CD14-positive monocyte (primary cell): ENCODE measurements around the gene PKIB. TPM values are rescaled to one million over a fixed set of nuclear protein-coding genes. Genes with fewer than 3 reads are reported as not detected.
"Not testable (repeated sequence)": the region's sequence is repeated elsewhere in the genome, so short reads cannot be mapped to it uniquely, and the experiment has no call there.

Experiments
- DNase-seq, 3 donors: peaks; one replicate each; pipeline ENCODE4 v3.0.0-alpha.2; 2011 to 2022
- H2AFZ ChIP-seq: 2 replicates; pipeline ENCODE4 v1.6.0; 2012; ENCODE audit warnings: mild to moderate bottlenecking, low read depth, low read length, inconsistent platforms; ENCODE audit not compliant: insufficient read depth, poor library complexity, severe bottlenecking
- H3K27ac ChIP-seq, 2 donors: 1 replicate in 1 of 2; 2 replicates in 1 of 2; pipeline ENCODE4 v1.5.1; 2012 to 2013; ENCODE audit warnings: low read length in 2 of 2, control low read depth in 1 of 2, inconsistent platforms in 1 of 2, low read depth in 1 of 2, mild to moderate bottlenecking in 1 of 2
- H3K27me3 ChIP-seq, 2 donors: one replicate each; pipeline versions ENCODE4 v1.6.0 to v1.6.1; 2011 to 2013; ENCODE audit warnings: low read length in 2 of 2; ENCODE audit not compliant: control insufficient read depth in 2 of 2, insufficient read depth in 2 of 2
- H3K36me3 ChIP-seq, 2 donors: replicated peaks in 1 of 2; 1 replicate in 1 of 2; 2 replicates in 1 of 2; pipeline versions ENCODE4 v1.5.1 to v1.6.1; 2012 to 2013; ENCODE audit warnings: low read length in 2 of 2, control low read depth in 1 of 2, inconsistent platforms in 1 of 2, mild to moderate bottlenecking in 1 of 2; ENCODE audit not compliant: insufficient read depth in 2 of 2, control insufficient read depth in 1 of 2
- H3K4me1 ChIP-seq, 2 donors: 1 replicate in 1 of 2; 2 replicates in 1 of 2; pipeline versions ENCODE4 v1.5.1 to v1.6.1; 2012 to 2013; ENCODE audit warnings: low read length in 2 of 2, control low read depth in 1 of 2, inconsistent platforms in 1 of 2, mild to moderate bottlenecking in 1 of 2, moderate library complexity in 1 of 2; ENCODE audit not compliant: insufficient read depth in 2 of 2, control insufficient read depth in 1 of 2
- H3K4me2 ChIP-seq: replicated peaks from 2 replicates; pipeline ENCODE3; 2012; ENCODE audit warnings: low read length, moderate library complexity, mild to moderate bottlenecking; ENCODE audit not compliant: poor library complexity, severe bottlenecking; ENCODE audit errors: extremely low read depth
- H3K4me3 ChIP-seq, 3 experiments: fragments of 200-600 bp in 1 of 3; sonication (generic) in 1 of 3; replicated peaks in 1 of 3; 1 replicate in 2 of 3; 2 replicates in 1 of 3; pipeline ENCODE4 v1.5.1; 2011 to 2013; ENCODE audit warnings: low read length in 3 of 3, mild to moderate bottlenecking in 3 of 3, control low read depth in 2 of 3, low read depth in 2 of 3, inconsistent platforms in 1 of 3, moderate library complexity in 1 of 3
- H3K79me2 ChIP-seq: 2 replicates; pipeline ENCODE4 v1.6.0; 2012; ENCODE audit warnings: mild to moderate bottlenecking, control low read depth, inconsistent platforms, low read length, moderate library complexity; ENCODE audit not compliant: insufficient read depth
- H3K9ac ChIP-seq: 2 replicates; pipeline ENCODE4 v1.6.0; 2017; ENCODE audit warnings: low read length, mild to moderate bottlenecking; ENCODE audit not compliant: insufficient read depth, poor library complexity, severe bottlenecking
- H3K9me3 ChIP-seq, 2 donors: replicated peaks in 1 of 2; 1 replicate in 1 of 2; 2 replicates in 1 of 2; pipeline versions ENCODE4 v1.5.1 to v1.6.1; 2012 to 2013; ENCODE audit warnings: low read length in 2 of 2, control low read depth in 1 of 2; ENCODE audit not compliant: control insufficient read depth in 1 of 2, insufficient read depth in 1 of 2
- H4K20me1 ChIP-seq: 2 replicates; pipeline ENCODE4 v1.6.0; 2012; ENCODE audit warnings: mild to moderate bottlenecking, low read length, control low read depth, moderate library complexity; ENCODE audit not compliant: insufficient read depth
- H3K27ac Mint-ChIP-seq, 7 donors: one replicate each; pipeline ENCODE4 v1.8.0; 2020; ENCODE audit warnings: mild to moderate bottlenecking in 7 of 7, mixed read lengths in 7 of 7, moderate library complexity in 6 of 7, inconsistent platforms in 2 of 7
- H3K27me3 Mint-ChIP-seq, 3 donors: one replicate each; pipeline ENCODE4 v1.8.0; 2021 to 2022; ENCODE audit warnings: low read depth in 3 of 3, mild to moderate bottlenecking in 3 of 3, mixed read lengths in 3 of 3, moderate library complexity in 3 of 3, inconsistent platforms in 1 of 3
- H3K36me3 Mint-ChIP-seq, 2 donors: one replicate each; pipeline ENCODE4 v1.8.0; 2020; ENCODE audit warnings: mixed read lengths in 2 of 2, inconsistent platforms in 1 of 2, mild to moderate bottlenecking in 1 of 2
- H3K4me1 Mint-ChIP-seq: one replicate; pipeline ENCODE4 v1.8.0; 2020; ENCODE audit warnings: mild to moderate bottlenecking, mixed read lengths
- H3K4me3 Mint-ChIP-seq, 2 donors: one replicate each; pipeline ENCODE4 v1.8.0; 2020; ENCODE audit warnings: mild to moderate bottlenecking in 2 of 2, mixed read lengths in 2 of 2, moderate library complexity in 1 of 2
- H3K9me3 Mint-ChIP-seq, 7 donors: one replicate each; pipeline ENCODE4 v1.8.0; 2020 to 2022; ENCODE audit warnings: mixed read lengths in 7 of 7, mild to moderate bottlenecking in 6 of 7, moderate library complexity in 6 of 7, inconsistent platforms in 2 of 7
- CTCF ChIP-seq: fragments of 200-600 bp; IDR thresholded peaks from one replicate; pipeline ENCODE4 v1.8.0; 2022; ENCODE audit warnings: antibody characterized with exemption, mild to moderate bottlenecking
- WGBS: methylation state at CpG from one replicate; pipeline ENCODE4 v1.1.5; 2013; ENCODE audit warnings: missing lambda C conversion rate; ENCODE audit not compliant: insufficient coverage; 5-methylcytosine and 5-hydroxymethylcytosine counted together
- intact Hi-C, 2 donors: fragments of 100-400 bp; cut with micrococcal nuclease; formaldehyde crosslinking; loops; one replicate each; pipeline versions ENCODE4 v1.15.0 to v1.15.1; 2023
- polyA plus RNA-seq, 3 donors: library from polyadenylated mRNA; depleted of rRNA in 1 of 3; unstranded in 2 of 3; stranded (reverse) in 1 of 3; fragments of 300-500 nt in 2 of 3; fragments of >200 nt in 1 of 3; fragmentation: Illumina TruSeq in 2 of 3; gene quantifications; 1 replicate in 2 of 3; 2 replicates in 1 of 3; pipeline ENCODE4 v1.2.3, GENCODE V29; 2012 to 2021

The PKIB gene
- polyA plus RNA-seq, 3 donors = 1.3 to 2.0 (median 1.4) TPM

- no CpG with 5 or more reads among the region's 1 CpG for WGBS
These were observed 21.1 kb upstream of the PKIB start for GRCh38 chr6:122589115-122589514.

DNA sequence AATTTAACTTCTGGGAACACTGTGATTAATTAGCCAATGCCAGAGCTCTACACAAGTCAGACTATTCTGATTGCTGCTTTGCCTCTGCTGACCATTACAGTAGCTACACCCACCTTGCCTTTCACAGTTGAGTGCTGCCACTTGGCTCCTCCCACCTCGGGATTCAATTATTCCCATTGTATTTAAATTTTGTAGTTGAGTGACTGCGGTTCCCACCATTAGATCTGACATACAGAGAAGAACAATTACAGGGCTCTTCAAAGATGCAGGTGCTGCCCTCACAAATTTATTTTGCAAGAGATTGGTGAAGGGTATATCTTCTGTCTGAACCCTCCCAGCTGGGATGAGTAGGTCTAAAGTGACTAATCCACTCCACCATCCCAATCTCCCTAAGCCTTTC is 11.9 kb upstream of the PKIB start:
- H3K27me3 Mint-ChIP-seq, H3K36me3 ChIP-seq, H2AFZ ChIP-seq, H3K27me3 ChIP-seq, H3K4me1 Mint-ChIP-seq, H3K4me2 ChIP-seq, H3K4me3 ChIP-seq, H4K20me1 ChIP-seq, H3K9me3 ChIP-seq, H3K36me3 Mint-ChIP-seq, H3K79me2 ChIP-seq, H3K27ac ChIP-seq, H3K9ac ChIP-seq, DNase-seq, H3K4me3 Mint-ChIP-seq, H3K4me1 ChIP-seq, intact Hi-C loops: not testable (repeated sequence)
- Mint-ChIP-seq H3K9me3 (peaks cover 6 to 23% (median 14%) of the 10 kb centered on the region in 7 donors), H3K27ac (peak overlapping the region in 1 of 7 donors; percentile 50)
- WGBS = no CpG with 5 or more reads among the region's 2 CpGs

More at GRCh38 chr6:122589115-122589514, 21.1 kb upstream of the PKIB start:
- intact Hi-C loops = no loop called here
- DNase-seq = no peak
- no peaks in the 10 kb centered on the region for H3K9me3 ChIP-seq
- no peak overlapping the region for H2AFZ ChIP-seq
- H3K4me3 ChIP-seq = no peak overlapping the region
- H3K27me3 Mint-ChIP-seq = peaks cover 0 to 2% (median under 1%) of the 10 kb centered on the region in 3 donors
- H3K27me3 ChIP-seq = no peaks in the 10 kb centered on the region
- H3K9ac ChIP-seq = no peak overlapping the region
- no peaks in the 10 kb centered on the region for H3K4me1 Mint-ChIP-seq
- H3K4me2 ChIP-seq = no peak overlapping the region
- no peaks in the 10 kb centered on the region for H3K4me1 ChIP-seq
- H3K27ac Mint-ChIP-seq = no peak overlapping the region
- H3K4me3 Mint-ChIP-seq = no peak overlapping the region
- H3K9me3 Mint-ChIP-seq = peaks cover 0 to 2% (median 0%) of the 10 kb centered on the region in 7 donors
- H3K79me2 ChIP-seq = no peaks in the 10 kb centered on the region
- TF ChIP-seq CTCF = no peak
- H3K36me3 ChIP-seq = no peaks in the 10 kb centered on the region
- H3K27ac ChIP-seq = no peak overlapping the region
- no peaks in the 10 kb centered on the region for H3K36me3 Mint-ChIP-seq
- H4K20me1 ChIP-seq = no peaks in the 10 kb centered on the region
